Muscle of arm (tissue), 12 donors: ENCODE results near the gene RDM1. TPM values are rescaled to one million over a fixed set of nuclear protein-coding genes. Genes with fewer than 3 reads are reported as not detected.

Source experiments
- DNase-seq: peaks from one replicate; pipeline ENCODE4 v3.0.0-alpha.2; 2013
- polyA plus RNA-seq, 12 donors: library from polyadenylated mRNA; unstranded; fragments of 120-200 nt; gene quantifications; one replicate each; pipeline ENCODE4 v1.2.1, GENCODE V29; 2013; ENCODE audit not compliant: insufficient read length in 12 of 12

RDM1 gene
- polyA plus RNA-seq, 12 donors = 0.43 to 1.4 (median 0.65) TPM; not detected in 2

DNA sequence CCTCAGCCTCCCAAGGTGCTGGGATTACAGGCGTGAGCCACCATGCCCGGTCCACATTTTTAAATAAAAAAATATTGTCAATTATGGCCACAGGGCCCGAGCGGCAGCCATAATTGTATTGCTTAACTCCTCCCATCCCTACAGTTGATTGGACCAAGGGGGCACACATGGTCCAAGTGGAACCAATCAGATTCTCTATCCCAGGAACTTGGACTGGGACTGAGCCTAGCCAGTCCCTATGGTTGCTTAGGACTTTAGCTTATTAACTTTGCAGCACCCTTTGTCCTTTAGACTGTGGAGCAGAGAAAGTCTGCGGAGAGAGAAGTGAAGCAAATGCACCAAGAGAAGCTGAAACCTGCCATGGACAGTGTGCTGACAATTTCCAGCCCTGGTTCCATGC lies 5.5 kb upstream of the RDM1 start:
- DNase-seq = no peak

DNA sequence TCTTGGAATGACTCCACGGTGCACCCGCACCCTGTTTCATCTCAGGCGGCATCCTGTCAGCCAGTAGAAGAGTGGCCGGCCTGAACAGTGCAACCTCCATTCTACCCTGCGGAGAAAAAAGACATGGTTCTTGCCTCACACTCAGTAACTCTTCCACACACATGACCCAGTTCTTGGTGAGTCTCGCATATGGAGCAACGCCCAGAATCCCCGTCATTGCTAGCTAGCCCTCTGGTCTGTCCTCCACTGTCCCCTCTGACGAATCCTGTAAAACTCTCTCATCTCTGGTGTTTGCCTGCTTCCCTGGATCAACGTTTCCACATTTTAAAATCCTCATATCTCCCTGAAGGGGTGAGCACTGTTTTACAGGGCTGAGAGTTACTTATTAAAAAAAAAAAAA lies 4.2 kb upstream of the RDM1 start:
- DNase-seq = no peak

DNA sequence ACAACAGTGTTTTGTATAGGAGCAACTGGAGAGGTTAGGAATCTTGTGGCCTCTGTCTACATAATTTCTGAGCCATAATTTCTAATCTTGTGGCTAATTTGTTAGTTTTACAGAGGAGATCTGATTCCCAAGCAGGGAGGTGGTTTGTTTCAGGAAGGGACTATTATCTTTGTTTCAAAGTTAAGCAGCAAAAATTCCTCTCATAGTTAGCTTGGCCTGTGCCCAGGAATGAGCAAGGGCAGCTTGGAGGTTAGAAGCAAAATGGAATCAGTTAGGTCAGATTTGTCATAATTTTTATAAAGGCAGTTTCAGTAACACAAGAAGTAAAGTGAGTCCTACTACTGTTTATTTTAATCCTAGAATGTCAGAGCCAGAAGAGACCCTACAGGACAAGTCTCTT lies 2.0 kb upstream of the RDM1 start:
- no peak for DNase-seq

DNA sequence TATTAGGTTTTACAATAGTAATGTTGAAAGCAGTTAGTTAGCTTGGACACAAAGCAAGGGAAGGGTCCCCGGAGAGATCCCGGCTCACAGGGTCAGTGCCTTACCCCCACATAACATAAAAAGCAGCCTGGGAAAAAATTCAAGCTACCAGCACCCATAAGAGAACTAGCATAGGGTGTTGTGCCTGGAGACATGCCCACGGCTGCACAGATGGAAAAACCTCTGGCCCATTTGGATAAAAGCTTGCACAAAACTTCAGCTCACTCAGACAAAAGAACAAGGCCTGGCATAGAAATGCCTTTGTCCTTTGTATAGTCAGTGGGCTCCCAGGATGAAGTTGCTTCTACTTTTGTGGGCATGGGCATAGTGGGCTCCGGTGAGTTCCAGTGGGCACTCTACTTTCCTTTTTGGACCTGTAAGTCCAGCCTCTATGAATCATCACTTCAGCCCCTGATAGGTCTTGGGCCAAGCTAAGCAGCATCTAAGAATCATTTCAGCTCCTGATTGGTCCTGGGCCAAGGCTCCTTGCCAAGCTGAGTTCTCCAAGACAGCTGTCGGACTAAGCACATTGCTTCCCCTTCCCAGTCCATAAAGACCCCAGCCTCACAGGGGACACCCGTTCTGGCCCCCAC lies 1.3 kb upstream of the RDM1 start:
- peak; percentile 29 for DNase-seq

DNA sequence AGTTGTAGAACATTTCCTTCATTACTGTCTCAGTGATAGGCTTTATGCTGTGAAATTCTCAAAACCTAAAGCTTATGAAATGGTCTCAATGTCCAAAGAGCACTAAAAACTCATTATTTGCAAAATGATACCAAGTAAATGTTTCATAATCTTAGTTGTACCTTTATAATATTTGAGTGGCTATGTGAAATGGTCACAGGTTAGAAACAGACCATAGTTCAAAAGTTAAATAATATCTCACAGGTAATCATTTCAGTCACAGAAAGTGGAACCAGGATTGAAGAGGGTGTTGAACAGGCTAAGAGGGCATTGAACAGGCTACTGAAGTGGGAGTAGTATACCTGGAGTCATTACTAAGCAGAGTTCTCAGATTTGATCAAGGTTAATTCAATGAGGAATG lies 2.9 kb downstream of the RDM1 start:
- no peak for DNase-seq

DNA sequence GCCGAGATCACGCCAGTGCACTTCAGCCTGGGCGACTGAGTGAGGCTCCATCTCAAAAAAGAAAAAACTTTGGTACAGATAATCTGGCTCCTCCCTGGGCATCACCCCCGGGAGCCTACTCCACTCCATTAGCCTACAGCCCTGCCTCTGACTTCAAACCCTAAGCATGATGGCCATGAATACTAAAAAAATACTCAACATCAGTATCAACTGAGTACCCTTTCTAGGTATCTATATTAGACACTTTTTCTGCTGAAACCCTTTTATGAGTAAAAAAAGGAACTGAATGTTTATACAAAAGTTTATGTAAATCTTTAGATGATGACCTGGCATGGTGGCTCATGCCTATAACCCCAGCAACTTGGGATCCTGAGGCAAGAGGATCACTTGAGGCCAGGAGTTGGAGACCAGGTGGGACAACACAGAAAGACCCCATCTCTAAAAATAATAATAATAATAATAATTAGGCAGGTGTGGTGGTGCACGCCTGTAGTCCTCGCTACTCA lies 6.9 kb downstream of the RDM1 start:
- no peak for DNase-seq

DNA sequence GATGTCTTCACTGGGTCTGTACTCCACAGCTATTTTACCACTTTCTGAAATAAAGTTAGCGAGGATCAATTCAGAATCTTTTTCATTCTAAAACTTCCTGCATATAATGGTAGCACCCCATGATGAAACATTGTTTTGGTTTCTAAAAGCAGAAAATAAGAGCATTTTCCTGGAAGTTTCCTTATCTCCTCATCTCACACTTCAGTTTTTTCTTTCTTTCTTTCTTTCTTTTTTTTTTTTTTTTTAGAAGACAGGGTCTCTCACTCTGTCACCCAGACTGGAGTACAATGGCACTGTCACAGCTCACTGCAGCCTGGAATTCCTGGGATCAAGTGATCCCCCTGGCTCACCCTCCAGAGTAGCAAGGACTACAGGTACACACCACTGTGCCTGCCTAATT lies 10.3 kb downstream of the RDM1 start:
- DNase-seq = no peak

DNA sequence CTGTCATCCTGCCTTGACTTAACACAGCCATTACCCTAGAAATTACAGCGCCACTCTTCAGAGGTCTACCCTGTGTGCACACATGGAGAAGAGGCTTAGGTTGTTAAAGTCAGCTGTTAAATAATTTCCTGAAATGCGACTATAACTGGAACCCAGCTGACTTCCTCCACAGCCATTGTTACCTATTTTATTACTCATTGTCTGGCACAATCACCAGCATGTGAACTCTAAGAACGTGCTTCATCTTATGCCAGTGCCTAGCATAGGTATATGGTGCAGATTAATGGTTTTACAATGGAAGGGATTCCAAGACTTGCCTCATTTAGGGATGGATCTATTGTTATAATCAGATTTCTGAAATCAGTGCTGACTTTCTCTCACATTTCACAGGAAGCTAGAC lies 11.9 kb downstream of the RDM1 start:
- DNase-seq = no peak

DNA sequence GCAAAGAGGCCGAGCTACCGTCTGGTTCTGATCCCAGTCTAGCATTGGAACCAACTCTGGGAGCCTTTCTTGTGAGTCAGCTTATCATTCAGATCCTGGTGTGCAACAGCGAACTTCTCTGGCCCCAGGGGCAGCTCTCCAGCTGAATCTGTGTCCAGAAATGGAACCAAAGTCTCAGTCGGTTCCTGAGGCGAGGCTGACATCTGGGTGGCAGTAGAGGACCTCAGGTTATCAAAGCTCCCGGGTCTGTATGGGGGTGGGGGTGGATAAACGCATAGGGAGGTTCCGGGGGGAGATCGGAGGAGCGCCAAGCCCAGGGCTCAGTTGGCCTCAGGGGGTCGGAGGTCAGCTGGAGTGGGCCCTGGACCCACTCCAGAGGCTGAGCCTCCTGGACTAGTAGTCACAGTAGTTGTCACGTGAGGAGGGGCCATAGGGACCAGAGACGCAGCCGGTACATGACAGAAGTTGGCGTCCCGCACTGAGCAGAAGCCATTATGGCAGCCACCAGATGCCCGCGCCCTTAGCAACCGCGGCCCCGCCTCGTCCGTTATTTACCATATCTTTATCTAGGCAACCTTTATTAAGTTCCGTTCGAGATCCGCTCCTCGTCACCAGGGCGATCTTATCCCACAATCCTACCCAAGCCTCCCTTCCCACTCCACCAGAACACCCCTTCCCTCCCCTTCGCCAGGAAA lies 12.9 kb downstream of the RDM1 start:
- no peak for DNase-seq

DNA sequence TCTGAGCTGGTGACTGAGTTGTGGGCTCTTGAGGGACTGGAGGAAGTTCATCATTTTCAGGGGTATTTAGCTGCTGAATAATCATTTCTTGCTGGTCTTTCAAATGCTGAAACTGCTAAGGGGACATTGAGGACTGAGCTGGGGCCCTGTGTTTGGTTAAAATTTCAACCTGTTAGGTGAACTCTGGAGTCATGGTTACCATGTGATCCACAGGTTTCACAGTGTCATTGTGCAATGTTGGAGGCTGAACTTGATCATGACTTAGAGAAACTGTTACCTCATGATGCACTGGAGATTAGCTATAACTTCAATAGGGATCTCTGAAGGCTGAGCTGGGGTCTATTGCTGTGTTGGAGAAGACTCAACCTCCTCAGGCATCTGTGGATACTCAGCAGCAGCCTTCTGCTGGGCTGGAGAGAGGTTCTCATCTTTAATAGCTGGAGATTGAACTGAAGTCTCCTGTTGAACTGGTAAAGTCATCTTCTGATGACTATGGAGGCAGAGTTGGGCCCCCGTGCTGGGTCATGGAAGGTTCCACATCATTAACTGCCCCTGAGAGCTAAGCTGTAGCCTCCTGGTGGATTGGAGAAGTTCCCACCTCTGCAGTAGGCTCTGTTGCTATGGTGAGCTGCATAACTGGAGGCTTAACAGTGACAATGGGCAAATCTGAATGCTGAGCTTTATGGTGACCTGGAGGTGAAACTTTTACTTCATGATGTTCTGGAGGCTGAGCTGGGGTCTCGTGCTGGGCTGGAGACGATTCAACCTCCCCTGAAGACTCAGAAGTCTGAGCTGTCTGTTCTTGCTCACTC lies 15.2 kb downstream of the RDM1 start:
- DNase-seq = no peak

DNA sequence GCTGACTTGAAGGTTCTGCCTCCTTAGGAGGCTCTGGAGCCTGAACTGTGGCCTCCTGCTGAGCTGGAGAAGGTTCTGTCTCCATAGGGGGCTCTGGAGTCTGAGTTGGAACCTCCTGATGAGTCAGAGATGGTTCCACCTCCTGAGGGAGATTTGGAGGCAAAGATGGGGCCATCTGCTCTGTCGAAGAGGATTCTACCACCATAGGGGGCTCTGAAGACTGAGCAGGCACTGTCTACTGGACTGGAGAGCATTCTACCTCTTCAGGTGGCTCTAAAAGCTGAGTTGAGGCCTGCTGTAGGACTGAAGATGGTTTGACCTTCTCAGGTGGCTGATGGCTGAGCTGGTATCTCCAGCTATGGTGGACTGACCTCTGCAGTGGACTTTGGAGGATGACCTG lies 16.2 kb downstream of the RDM1 start:
- no peak for DNase-seq

DNA sequence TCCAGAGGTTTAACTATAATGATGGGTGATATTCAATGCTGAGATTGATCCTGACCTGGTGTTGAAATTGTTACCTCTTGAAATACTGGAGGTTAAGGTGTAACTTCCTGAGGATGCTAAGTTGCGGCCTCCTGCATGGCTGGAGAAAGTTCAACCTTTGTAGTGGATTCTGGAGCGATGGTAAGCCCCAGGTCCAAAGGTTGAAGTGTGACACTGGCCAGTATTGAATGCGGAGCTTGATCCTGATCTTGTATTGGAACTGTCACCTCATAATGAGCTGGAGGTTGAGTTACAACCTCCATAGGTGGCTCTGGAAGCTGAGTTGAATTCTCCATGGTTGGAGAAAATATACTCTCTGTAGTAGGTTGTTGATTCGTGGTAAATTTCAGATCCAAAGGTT lies 17.0 kb downstream of the RDM1 start:
- DNase-seq = no peak

DNA sequence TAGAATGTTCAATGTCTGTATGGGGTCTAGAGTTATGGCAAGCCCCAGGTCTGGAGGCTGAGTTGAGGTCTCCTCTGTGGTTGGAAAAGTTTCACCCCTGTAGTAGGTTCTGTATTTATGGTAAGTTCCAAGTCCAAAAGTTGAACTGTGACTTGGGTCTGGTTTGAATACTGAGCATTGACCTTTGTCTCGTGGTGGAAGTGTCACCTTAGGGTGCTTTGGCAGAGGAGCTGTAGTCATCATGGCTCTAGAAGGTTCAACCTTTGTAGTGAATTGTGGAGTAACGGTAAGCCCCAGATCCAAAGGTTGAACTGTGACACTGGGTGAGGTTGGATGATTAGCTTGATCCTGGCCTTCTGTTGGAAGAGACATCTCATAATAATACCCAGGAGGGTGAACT lies 17.6 kb downstream of the RDM1 start:
- no peak for DNase-seq

DNA sequence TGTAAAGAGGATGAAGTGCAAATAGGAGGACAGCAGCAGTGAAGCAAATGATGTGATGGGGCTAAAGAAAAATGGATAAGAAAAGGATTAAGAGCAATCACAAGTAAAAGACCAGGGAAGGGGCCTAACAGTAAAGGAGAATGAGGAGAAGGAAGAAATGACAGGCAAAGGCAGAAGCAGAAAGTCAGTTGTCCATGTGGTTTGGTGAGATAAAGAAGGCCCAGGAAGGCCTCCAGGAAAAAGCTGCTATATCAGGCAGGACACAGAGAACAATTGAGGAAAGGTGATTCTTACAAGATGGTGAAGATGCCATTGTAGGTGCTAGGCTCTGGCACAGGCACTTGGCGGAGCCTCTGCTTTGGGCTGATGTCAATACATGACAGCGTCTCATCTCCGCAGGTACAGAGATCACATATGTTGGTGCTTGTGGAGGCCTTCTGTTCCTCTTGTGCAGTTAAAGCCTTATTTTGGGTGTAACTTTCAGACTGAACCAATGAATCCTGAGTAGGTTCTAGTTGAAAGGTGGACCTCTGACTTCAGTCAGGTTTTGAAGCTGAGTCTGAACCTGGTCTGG lies 18.1 kb downstream of the RDM1 start:
- DNase-seq = no peak

DNA sequence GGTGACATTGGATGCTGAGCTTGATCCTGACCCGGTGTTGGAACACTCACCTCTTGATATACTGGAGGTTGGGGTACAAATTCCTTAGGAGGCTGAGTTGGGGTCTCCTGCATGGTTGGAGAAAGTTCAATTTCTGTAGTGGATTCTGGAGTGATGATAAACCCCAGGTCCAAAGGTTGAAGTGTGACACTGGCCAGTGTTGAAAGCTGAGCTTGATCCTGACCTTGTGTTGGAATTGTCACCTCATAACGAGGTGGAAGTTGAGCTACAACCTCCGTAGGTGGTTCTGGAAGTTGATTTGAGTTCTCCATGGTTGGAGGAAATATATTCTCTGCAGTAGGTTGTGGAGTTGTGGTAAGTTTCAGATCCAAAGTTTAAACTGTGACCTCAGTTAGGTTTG lies 21.2 kb downstream of the RDM1 start:
- no peak for DNase-seq

DNA sequence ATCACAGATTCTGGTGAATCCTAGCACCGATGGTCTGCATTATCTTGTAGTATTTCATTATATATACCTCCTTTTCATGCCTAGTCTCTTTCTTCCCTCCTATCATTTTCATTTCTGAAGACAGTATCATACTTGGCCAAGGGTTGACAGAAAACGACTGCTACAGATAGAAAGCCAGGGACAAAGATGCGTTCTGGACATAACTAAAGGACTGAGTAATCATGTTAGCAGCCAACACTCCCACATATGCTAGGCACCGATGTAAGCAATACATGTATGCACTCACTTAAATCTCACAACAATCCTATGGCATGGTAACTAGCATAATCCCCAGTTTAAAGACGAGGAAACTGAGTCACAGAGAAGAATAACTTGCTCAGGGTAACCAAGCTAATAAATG lies 22.9 kb downstream of the RDM1 start:
- DNase-seq = no peak

DNA sequence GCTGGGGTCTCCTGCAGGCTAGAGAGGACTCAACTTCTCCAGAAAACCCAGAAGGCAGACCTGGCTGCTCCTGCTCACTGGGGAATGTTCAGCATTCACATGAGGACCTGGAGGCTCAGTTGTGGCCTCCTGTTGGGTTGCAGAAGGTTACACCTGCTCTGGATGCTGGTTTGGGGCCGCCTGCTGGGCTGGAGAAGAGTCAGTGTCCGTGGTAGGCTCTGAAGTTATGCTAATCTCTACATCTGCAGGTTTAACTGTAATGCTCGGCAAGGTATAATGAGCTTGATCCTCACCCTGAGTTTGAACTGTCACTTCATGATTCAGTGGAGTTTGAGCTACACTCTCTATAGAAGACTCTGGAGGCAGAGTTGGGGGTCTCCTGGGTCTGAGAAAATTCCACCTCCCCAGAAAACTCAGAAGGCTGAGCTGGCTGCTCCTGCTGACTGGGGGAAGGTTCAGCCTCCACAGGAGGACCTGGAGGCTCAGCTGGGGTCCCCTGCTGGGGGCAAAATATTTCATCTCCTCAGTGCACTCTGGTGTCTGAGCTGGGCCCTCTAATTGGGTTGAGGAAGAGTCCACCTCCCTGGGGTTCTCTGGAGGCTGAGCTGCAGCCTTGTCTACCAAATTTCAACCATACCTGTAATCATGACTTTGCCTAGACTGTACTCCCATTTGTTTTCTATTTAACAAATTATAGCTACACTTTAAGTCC lies 23.5 kb downstream of the RDM1 start:
- no peak for DNase-seq

DNA sequence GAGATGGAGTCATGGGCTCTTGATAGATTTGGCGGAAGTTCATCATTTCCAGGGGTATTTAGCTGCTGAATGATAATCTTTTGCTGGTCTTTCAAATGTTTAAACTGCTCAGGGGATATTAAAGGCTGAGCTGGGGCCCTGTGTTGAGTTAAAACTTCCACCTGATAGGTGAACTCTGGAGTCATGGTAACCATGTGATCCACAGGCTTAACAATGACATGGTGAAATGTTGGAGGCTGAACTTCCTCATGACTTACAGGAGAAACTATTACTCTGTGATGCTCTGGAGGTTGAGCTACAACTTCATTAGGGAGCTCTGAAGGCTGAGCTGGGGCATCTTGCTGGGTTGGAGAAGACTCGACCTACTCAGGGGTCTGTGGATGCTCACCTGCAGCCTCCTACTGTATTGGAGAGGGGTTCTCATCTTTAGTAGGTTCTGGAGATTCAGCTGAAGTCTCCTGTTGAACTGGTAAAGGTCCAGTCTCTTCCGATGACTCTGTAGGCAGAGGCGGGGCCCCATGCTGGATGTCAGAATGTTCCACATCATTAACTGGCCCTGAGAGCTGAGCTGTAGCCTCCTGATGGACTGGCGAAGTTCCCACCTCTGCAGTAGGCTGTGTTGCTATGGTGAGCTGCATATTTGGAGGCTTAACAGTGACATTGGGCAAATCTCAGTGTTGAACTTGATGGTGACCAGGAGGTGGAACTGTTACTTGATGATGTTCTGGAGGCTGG lies 24.2 kb downstream of the RDM1 start:
- no peak for DNase-seq

DNA sequence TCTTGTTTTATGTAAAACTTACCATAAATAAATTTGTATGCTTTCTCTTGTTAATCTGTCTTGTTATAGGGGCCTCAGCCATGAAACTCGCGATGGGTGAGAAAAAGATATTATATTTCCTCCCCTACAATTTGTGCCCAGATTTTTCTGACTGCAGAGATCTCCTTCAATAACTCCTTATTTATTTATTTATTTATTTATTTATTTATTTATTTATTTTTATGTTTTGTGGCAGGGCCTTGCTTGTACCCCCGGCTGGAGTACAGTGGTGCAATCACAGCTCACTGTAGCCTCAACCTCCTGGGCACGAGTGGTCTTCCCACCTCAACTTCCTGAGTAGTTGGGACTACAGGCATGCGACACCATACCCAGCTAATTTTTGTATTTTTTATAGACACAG lies 27.1 kb downstream of the RDM1 start:
- no peak for DNase-seq

DNA sequence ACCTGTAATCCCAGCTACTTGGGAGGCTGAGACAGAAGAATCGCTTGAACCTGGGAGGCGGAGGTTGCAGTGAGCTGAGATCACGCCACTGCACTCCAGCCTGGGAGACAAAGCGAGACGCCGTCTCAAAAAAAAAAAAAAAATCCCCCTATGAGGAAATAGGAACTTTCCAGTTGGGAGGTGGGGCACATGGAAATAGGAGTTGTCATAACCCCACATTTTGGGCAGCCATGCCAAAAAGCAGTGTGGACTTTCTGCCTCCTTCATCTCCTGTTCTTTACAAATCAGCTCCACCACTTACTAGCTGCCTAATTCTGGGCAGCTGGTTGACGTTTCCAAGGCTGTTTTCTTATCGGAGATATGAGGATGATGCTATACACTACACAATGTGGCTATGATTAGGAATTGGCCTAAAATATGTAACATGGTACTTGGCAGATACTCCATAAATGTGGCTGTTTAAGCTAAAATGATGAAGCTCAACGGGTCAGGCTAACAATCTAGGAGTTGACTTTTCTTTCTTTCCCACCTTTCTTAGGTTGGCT lies 28.9 kb downstream of the RDM1 start:
- DNase-seq = no peak
